GM21390 (cell line): ENCODE data around the gene ANKFY1.

Source experiments
- ATAC-seq: cut with Tn5 transposase; IDR thresholded peaks from one replicate; pipeline ENCODE4 v1.9.1; 2021; ENCODE audit not compliant: unreplicated experiment

The ANKFY1 gene

GRCh38 chr17:4182043-4182442 lies 81.7 kb downstream of the ANKFY1 start:
- ATAC-seq, result no peak

- ATAC-seq, result no peak
Measured at GRCh38 chr17:4180791-4181190, 83.0 kb downstream of the ANKFY1 start.

- ATAC-seq, result no peak
Measured at GRCh38 chr17:4179071-4179470, 84.7 kb downstream of the ANKFY1 start.

- ATAC-seq, result no peak
Measured at GRCh38 chr17:4178651-4179050, 85.1 kb downstream of the ANKFY1 start.

- no peak for ATAC-seq
Measured at GRCh38 chr17:4177806-4178205, 86.0 kb downstream of the ANKFY1 start.

- no peak for ATAC-seq
Measured at GRCh38 chr17:4176808-4177472, 86.8 kb downstream of the ANKFY1 start.

- no peak for ATAC-seq
Measured at GRCh38 chr17:4175921-4176807, 87.6 kb downstream of the ANKFY1 start.

- ATAC-seq, result no peak
Measured at GRCh38 chr17:4174556-4174955, 89.2 kb downstream of the ANKFY1 start.

GRCh38 chr17:4173781-4174180 lies 90.0 kb downstream of the ANKFY1 start:
- ATAC-seq, result no peak

- no peak for ATAC-seq
Measured at GRCh38 chr17:4172356-4172755, 91.4 kb downstream of the ANKFY1 start.

- no peak for ATAC-seq
Measured at GRCh38 chr17:4170639-4171280, 93.0 kb downstream of the ANKFY1 start.

GRCh38 chr17:4167786-4168185 lies 96.0 kb downstream of the ANKFY1 start:
- no peak for ATAC-seq

- ATAC-seq, result no peak
Measured at GRCh38 chr17:4166419-4166818, 97.4 kb downstream of the ANKFY1 start.

- ATAC-seq, result no peak
Measured at GRCh38 chr17:4165301-4166010, 98.3 kb downstream of the ANKFY1 start.

- ATAC-seq, result no peak
Measured at GRCh38 chr17:4163951-4164350, 99.8 kb downstream of the ANKFY1 start.

GRCh38 chr17:4162775-4163466 lies 100.9 kb downstream of the ANKFY1 start:
- no peak for ATAC-seq

GRCh38 chr17:4162321-4162720 lies 101.5 kb downstream of the ANKFY1 start:
- ATAC-seq, result no peak

GRCh38 chr17:4161967-4162305 lies 101.8 kb downstream of the ANKFY1 start:
- no peak for ATAC-seq

GRCh38 chr17:4161192-4161966 lies 102.4 kb downstream of the ANKFY1 start:
- no peak for ATAC-seq

- no peak for ATAC-seq
Measured at GRCh38 chr17:4160294-4160859, 103.4 kb downstream of the ANKFY1 start.
